GM23248 (cell line): ENCODE data around the gene GALNT18. TPM values are rescaled to one million over a fixed set of nuclear protein-coding genes. Genes with fewer than 3 reads are reported as not detected.

Experiments used
- DNase-seq: peaks from one replicate; pipeline ENCODE4 v3.0.0-alpha.2; 2015
- H2AFZ ChIP-seq: fragments of 200-600 bp; sonication (generic); 2 replicates; pipeline ENCODE4 v1.6.1; 2016; ENCODE audit warnings: antibody characterized with exemption
- H3F3A ChIP-seq: fragments of 200-600 bp; sonication (generic); 2 replicates; pipeline ENCODE4 v1.6.1; 2016; ENCODE audit warnings: mild to moderate bottlenecking, antibody characterized with exemption, mixed run types; ENCODE audit not compliant: insufficient read depth
- H3K27ac ChIP-seq: fragments of 200-600 bp; sonication (generic); 2 replicates; pipeline ENCODE4 v1.5.1; 2016; ENCODE audit warnings: mild to moderate bottlenecking
- H3K27me3 ChIP-seq: fragments of 200-600 bp; sonication (generic); replicated peaks from 2 replicates; pipeline ENCODE4 v1.6.1; 2016; ENCODE audit warnings: mild to moderate bottlenecking; ENCODE audit not compliant: insufficient read depth
- H3K36me3 ChIP-seq: fragments of 200-600 bp; sonication (generic); 2 replicates; pipeline ENCODE4 v1.6.1; 2016; ENCODE audit warnings: low read depth, mild to moderate bottlenecking
- H3K4me1 ChIP-seq: fragments of 200-600 bp; sonication (generic); 2 replicates; pipeline ENCODE4 v1.6.1; 2016; ENCODE audit warnings: mild to moderate bottlenecking; ENCODE audit not compliant: insufficient read depth
- H3K4me2 ChIP-seq: fragments of 200-600 bp; sonication (generic); one replicate; pipeline ENCODE4 v1.6.1; 2016; ENCODE audit warnings: mild to moderate bottlenecking; ENCODE audit not compliant: unreplicated experiment
- H3K4me3 ChIP-seq: fragments of 200-600 bp; sonication (generic); 2 replicates; pipeline ENCODE4 v1.5.1; 2016; ENCODE audit warnings: mild to moderate bottlenecking
- H3K79me2 ChIP-seq: fragments of 200-600 bp; sonication (generic); 2 replicates; pipeline ENCODE4 v1.6.1; 2016; ENCODE audit warnings: mild to moderate bottlenecking; ENCODE audit not compliant: insufficient read depth
- H3K9ac ChIP-seq: fragments of 200-600 bp; sonication (generic); 2 replicates; pipeline ENCODE4 v1.6.1; 2016; ENCODE audit warnings: mild to moderate bottlenecking
- H3K9me2 ChIP-seq: fragments of 200-600 bp; sonication (generic); 2 replicates; pipeline ENCODE4 v1.6.1; 2016; ENCODE audit warnings: mixed run types, mild to moderate bottlenecking, moderate library complexity; ENCODE audit not compliant: insufficient read depth
- H3K9me3 ChIP-seq: fragments of 200-600 bp; sonication (generic); one replicate; pipeline ENCODE4 v1.6.1; 2017; ENCODE audit warnings: low read depth
- H4K20me1 ChIP-seq: fragments of 200-600 bp; sonication (generic); 2 replicates; pipeline ENCODE4 v1.6.0; 2016; ENCODE audit not compliant: insufficient read depth
- EZH2 ChIP-seq: fragments of 200-600 bp; sonication (generic); IDR thresholded peaks from 2 replicates; pipeline ENCODE4 v1.6.1; 2018; ENCODE audit warnings: antibody characterized with exemption, mild to moderate bottlenecking; ENCODE audit not compliant: insufficient read depth, poor library complexity, severe bottlenecking
- EZH2phosphoT487 ChIP-seq: fragments of 200-600 bp; sonication (generic); IDR thresholded peaks from 2 replicates; pipeline ENCODE4 v1.6.1; 2018; ENCODE audit warnings: antibody characterized with exemption, moderate library complexity, mild to moderate bottlenecking, low read depth; ENCODE audit not compliant: insufficient read depth
- WGBS, 2 experiments: methylation state at CpG; one replicate each; pipeline ENCODE4 v1.1.6; 2015 to 2017; ENCODE audit warnings: low lambda C conversion rate in 2 of 2, low coverage in 1 of 2; ENCODE audit errors: missing lambda C conversion rate in 2 of 2; 5-methylcytosine and 5-hydroxymethylcytosine counted together
- in situ Hi-C: fragments of 300-500 bp; cut with MboI; formaldehyde crosslinking; loops from 2 replicates; pipeline ENCODE4 v1.15.0; 2020
- polyA plus RNA-seq: library from polyadenylated mRNA; unstranded; fragments of >200 nt; fragmentation: Nextera tagmentation; extraction: Ambion mirVana; gene quantifications from 2 replicates; pipeline ENCODE4 v1.2.1, GENCODE V29; 2016
- total RNA-seq: library from RNA; depleted of rRNA; stranded (reverse); fragments of >200 nt; shearing (Covaris generic); gene quantifications from 2 replicates; pipeline ENCODE4 v1.2.3, GENCODE V29; 2014

Gene GALNT18
- total and polyA plus RNA-seq, 2 experiments from 2014 or later = 4.1 to 5.6 TPM

GRCh38 chr11:11600288-11600687, 21.5 kb downstream of the GALNT18 start:
- Histone ChIP-seq H3K4me2 (no peak overlapping the region), H3K9me3 (no peaks in the 10 kb centered on the region), H3K27ac (no peak overlapping the region), H3F3A (no peaks in the 10 kb centered on the region), H3K4me3 (no peak overlapping the region), H3K36me3 (no peaks in the 10 kb centered on the region), H3K4me1 (no peaks in the 10 kb centered on the region), H3K9ac (no peak overlapping the region), H3K9me2 (no peaks in the 10 kb centered on the region), H3K79me2 (no peaks in the 10 kb centered on the region), H4K20me1 (no peaks in the 10 kb centered on the region), H2AFZ (no peak overlapping the region), H3K27me3 (no peaks in the 10 kb centered on the region)
- no peak for TF ChIP-seq EZH2phosphoT487
- TF ChIP-seq EZH2 = no peak
- in situ Hi-C loops = no loop called here
- DNase-seq = no peak

- no peak overlapping the region for H3K9ac ChIP-seq
- no peaks in the 10 kb centered on the region for H3K27me3 ChIP-seq
- TF ChIP-seq EZH2phosphoT487 = no peak
- TF ChIP-seq EZH2 = no peak
- H3F3A ChIP-seq = no peaks in the 10 kb centered on the region
- 0 out of 2 replicates have a peak, but pooled peaks cover 6% of the 10 kb centered on the region for H3K4me1 ChIP-seq
- H3K36me3 ChIP-seq = no peaks in the 10 kb centered on the region
- no peaks in the 10 kb centered on the region for H3K9me3 ChIP-seq
- no peak overlapping the region for H2AFZ ChIP-seq
- H3K4me2 ChIP-seq = no peak overlapping the region
- no peaks in the 10 kb centered on the region for H4K20me1 ChIP-seq
- no peaks in the 10 kb centered on the region for H3K79me2 ChIP-seq
- H3K27ac ChIP-seq = no peak overlapping the region
- DNase-seq = no peak
- no peaks in the 10 kb centered on the region for H3K9me2 ChIP-seq
- H3K4me3 ChIP-seq = no peak overlapping the region
- in situ Hi-C loops = no loop called here
- 42 to 54% methylated on average over 1 of the region's 1 CpG for WGBS, 2 experiments
Observed at GRCh38 chr11:11598243-11598642, 23.6 kb downstream of the GALNT18 start.

DNA sequence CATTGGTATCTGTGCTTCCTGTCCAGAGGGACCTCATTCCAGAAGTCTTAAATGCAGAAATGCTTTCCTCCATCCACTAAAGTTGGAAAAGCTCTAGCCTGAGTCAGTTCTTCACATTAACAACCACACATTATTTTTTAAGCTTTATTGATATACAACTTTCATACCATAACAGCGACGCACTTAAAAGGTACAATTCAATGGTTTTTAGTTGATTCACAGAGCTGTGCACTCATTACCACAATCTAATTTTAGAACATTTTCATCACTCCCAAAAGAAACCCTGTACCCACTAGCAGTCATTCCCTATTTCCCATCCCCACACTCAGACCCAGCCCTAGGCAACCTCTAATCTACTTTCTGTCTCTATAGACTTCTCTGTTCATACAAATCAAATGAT, 27.6 kb downstream of the GALNT18 start:
- in situ Hi-C loops = no loop called here
- no peaks in the 10 kb centered on the region for H3K9me2 ChIP-seq

GRCh38 chr11:11592146-11592684, 29.6 kb downstream of the GALNT18 start:
- H3K9ac ChIP-seq = no peak overlapping the region
- DNase-seq = no peak
- 70 to 75% methylated on average over 8 of the region's 8 CpGs for WGBS, 2 experiments
- H3F3A ChIP-seq = no peaks in the 10 kb centered on the region
- no peak overlapping the region for H3K4me3 ChIP-seq
- no peaks in the 10 kb centered on the region for H3K9me2 ChIP-seq
- no peaks in the 10 kb centered on the region for H4K20me1 ChIP-seq
- no peaks in the 10 kb centered on the region for H3K79me2 ChIP-seq
- H3K36me3 ChIP-seq = no peaks in the 10 kb centered on the region
- no peak for TF ChIP-seq EZH2phosphoT487
- TF ChIP-seq EZH2 = no peak
- H3K27ac ChIP-seq = no peak overlapping the region
- no peaks in the 10 kb centered on the region for H3K9me3 ChIP-seq
- no peaks in the 10 kb centered on the region for H3K27me3 ChIP-seq
- peaks cover 14% of the 10 kb centered on the region; the same call in 1 of the 2 replicates for H3K4me1 ChIP-seq
- no peak overlapping the region for H3K4me2 ChIP-seq
- H2AFZ ChIP-seq = no peak overlapping the region
- in situ Hi-C loops = no loop called here

More for the DNA sequence above, 27.6 kb downstream of the GALNT18 start:
- Histone ChIP-seq H4K20me1 (no peaks in the 10 kb centered on the region), H3K79me2 (no peaks in the 10 kb centered on the region), H2AFZ (no peak overlapping the region), H3K4me2 (no peak overlapping the region), H3K9me3 (no peaks in the 10 kb centered on the region), H3K4me1 (0 out of 2 replicates have a peak, but pooled peaks cover 6% of the 10 kb centered on the region), H3F3A (no peaks in the 10 kb centered on the region), H3K27ac (no peak overlapping the region), H3K9ac (no peak overlapping the region), H3K4me3 (no peak overlapping the region), H3K36me3 (no peaks in the 10 kb centered on the region), H3K27me3 (no peaks in the 10 kb centered on the region)
- DNase-seq = peak; percentile 20
- TF ChIP-seq EZH2 = no peak
- no peak for TF ChIP-seq EZH2phosphoT487
- 90 to 94% methylated on average over 2 of the region's 2 CpGs for WGBS, 2 experiments

DNA sequence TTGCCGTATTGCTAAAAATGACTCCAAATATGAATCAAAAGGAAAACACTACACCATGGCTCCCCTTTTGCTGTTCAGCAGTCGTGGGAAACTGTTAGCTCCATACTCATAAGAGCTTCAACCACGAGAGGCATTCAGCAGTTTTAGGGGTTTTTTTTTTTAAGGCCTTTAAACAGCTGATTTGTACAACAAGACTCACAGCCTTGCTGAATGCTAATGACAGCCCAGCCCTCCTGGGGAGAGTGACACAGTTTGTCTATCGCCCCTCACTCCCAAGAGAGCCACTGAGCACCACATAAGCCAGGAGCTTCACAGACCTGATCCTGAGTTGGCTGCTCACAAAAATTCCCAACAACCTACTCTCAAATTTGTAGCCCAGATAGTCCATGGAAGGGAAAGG, 32.4 kb downstream of the GALNT18 start:
- no peak overlapping the region for H3K4me2 ChIP-seq
- 53 to 54% methylated on average over 4 of the region's 4 CpGs for WGBS, 2 experiments
- H3K9me2 ChIP-seq = no peaks in the 10 kb centered on the region
- H3K27ac ChIP-seq = no peak overlapping the region
- no peaks in the 10 kb centered on the region for H3K27me3 ChIP-seq
- no peak for DNase-seq
- peaks cover 24% of the 10 kb centered on the region for H3K4me1 ChIP-seq
- H3K4me3 ChIP-seq = no peak overlapping the region
- H2AFZ ChIP-seq = no peak overlapping the region
- in situ Hi-C loops = no loop called here
- H3K79me2 ChIP-seq = no peaks in the 10 kb centered on the region
- H3K36me3 ChIP-seq = no peaks in the 10 kb centered on the region
- TF ChIP-seq EZH2phosphoT487 (no peak), EZH2 (no peak)
- H3F3A ChIP-seq = peaks cover 13% of the 10 kb centered on the region; the same call in 1 of the 2 replicates
- no peaks in the 10 kb centered on the region for H4K20me1 ChIP-seq
- no peaks in the 10 kb centered on the region for H3K9me3 ChIP-seq
- no peak overlapping the region for H3K9ac ChIP-seq
